ENCODE measurements around the gene LPP. TPM values are rescaled to one million over a fixed set of nuclear protein-coding genes. Genes with fewer than 3 reads are reported as not detected.

Gene LPP
- total RNA-seq, 4 donors from 2014 or later = 56.0 to 65.7 (median 58.1) TPM

DNA sequence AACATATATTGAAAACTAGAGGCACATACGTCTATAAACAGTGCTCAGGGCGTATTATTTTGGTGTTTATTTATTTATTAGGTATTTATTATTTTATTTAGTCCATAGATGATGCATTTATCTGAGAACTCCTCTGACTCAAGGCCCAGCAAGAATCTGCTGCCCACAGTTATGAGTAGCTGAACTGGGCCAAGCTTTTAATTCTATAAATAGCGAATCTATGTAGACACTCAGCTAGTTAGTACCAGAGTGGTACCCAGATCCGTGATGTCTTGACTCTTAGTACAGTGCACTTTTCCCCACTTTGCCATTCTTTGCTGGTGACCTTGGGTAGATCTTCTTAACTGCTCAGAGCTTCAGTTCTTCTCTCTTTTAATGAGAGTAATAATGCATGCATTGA lies 647.4 kb downstream of the LPP start:
- Histone ChIP-seq H3K27me3 (no peaks in the 10 kb centered on the region), H3K27ac (no peak overlapping the region), H3K4me3 (no peak overlapping the region), H3K4me1 (peaks cover 0 to 26% of the 10 kb centered on the region in 2 donors), H3K9me3 (no peaks in the 10 kb centered on the region), H3K36me3 (no peaks in the 10 kb centered on the region)
- DNase-seq = no peak
- ATAC-seq = no peak
- in situ Hi-C loops (cut with MboI; ENCODE audit: low sequenced_read_pairs in 4 of 4) (no loop called here), intact Hi-C loops (cut with DNase I; ENCODE audit: low total_unique reads) (no loop called here)
- TF ChIP-seq, protein P1, sequence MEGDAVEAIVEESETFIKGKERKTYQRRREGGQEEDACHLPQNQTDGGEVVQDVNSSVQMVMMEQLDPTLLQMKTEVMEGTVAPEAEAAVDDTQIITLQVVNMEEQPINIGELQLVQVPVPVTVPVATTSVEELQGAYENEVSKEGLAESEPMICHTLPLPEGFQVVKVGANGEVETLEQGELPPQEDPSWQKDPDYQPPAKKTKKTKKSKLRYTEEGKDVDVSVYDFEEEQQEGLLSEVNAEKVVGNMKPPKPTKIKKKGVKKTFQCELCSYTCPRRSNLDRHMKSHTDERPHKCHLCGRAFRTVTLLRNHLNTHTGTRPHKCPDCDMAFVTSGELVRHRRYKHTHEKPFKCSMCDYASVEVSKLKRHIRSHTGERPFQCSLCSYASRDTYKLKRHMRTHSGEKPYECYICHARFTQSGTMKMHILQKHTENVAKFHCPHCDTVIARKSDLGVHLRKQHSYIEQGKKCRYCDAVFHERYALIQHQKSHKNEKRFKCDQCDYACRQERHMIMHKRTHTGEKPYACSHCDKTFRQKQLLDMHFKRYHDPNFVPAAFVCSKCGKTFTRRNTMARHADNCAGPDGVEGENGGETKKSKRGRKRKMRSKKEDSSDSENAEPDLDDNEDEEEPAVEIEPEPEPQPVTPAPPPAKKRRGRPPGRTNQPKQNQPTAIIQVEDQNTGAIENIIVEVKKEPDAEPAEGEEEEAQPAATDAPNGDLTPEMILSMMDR (IDR thresholded peaks at IDR 0.05 in 4 of 5, conservative IDR thresholded peaks at IDR 0.05 in 1 of 5) = no peak

GRCh38 chr3:188802645-188803044 lies 648.7 kb downstream of the LPP start:
- in situ Hi-C loops (cut with MboI; ENCODE audit: low sequenced_read_pairs in 4 of 4) = no loop called here
- Histone ChIP-seq H3K4me1 (peaks cover 0 to 21% of the 10 kb centered on the region in 2 donors), H3K9me3 (peaks cover 0 to 10% (median 6%) of the 10 kb centered on the region in 3 donors), H3K4me3 (no peak overlapping the region), H3K36me3 (no peaks in the 10 kb centered on the region), H3K27ac (no peak overlapping the region), H3K27me3 (no peaks in the 10 kb centered on the region)
- no peak for TF ChIP-seq POLR2A (IDR thresholded peaks at IDR 0.05)
- TF ChIP-seq, protein P1 (IDR thresholded peaks at IDR 0.05 in 4 of 5, conservative IDR thresholded peaks at IDR 0.05 in 1 of 5) = no peak
- intact Hi-C loops (cut with DNase I; ENCODE audit: low total_unique reads) = no loop called here
- ATAC-seq (no peak), DNase-seq (no peak)

GRCh38 chr3:188807006-188807405 lies 653.0 kb downstream of the LPP start:
- Histone ChIP-seq H3K9me3 (peaks cover 0 to 10% (median 6%) of the 10 kb centered on the region in 3 donors), H3K27me3 (no peaks in the 10 kb centered on the region), H3K27ac (no peak overlapping the region), H3K4me1 (no peaks in the 10 kb centered on the region), H3K36me3 (no peaks in the 10 kb centered on the region), H3K4me3 (no peak overlapping the region)
- ATAC-seq (no peak), DNase-seq (no peak)
- TF ChIP-seq, protein P1 (IDR thresholded peaks at IDR 0.05 in 4 of 5, conservative IDR thresholded peaks at IDR 0.05 in 1 of 5) = no peak
- no peak for TF ChIP-seq POLR2A (IDR thresholded peaks at IDR 0.05)
- intact Hi-C loops (cut with DNase I; ENCODE audit: low total_unique reads) (no loop called here), in situ Hi-C loops (cut with MboI; ENCODE audit: low sequenced_read_pairs in 4 of 4) (no loop called here)

- Histone ChIP-seq H3K36me3 (no peaks in the 10 kb centered on the region), H3K27me3 (no peaks in the 10 kb centered on the region), H3K9me3 (peaks cover 0 to 3% (median 2%) of the 10 kb centered on the region in 3 donors), H3K4me3 (no peak overlapping the region), H3K4me1 (no peaks in the 10 kb centered on the region), H3K27ac (no peak overlapping the region)
- intact Hi-C loops (cut with DNase I; ENCODE audit: low total_unique reads) (no loop called here), in situ Hi-C loops (cut with MboI; ENCODE audit: low sequenced_read_pairs in 4 of 4) (no loop called here)
- no peak for TF ChIP-seq POLR2A (IDR thresholded peaks at IDR 0.05)
- DNase-seq = no peak
- no peak for ATAC-seq
These were observed 658.2 kb downstream of the LPP start for GRCh38 chr3:188812198-188812597.

DNA sequence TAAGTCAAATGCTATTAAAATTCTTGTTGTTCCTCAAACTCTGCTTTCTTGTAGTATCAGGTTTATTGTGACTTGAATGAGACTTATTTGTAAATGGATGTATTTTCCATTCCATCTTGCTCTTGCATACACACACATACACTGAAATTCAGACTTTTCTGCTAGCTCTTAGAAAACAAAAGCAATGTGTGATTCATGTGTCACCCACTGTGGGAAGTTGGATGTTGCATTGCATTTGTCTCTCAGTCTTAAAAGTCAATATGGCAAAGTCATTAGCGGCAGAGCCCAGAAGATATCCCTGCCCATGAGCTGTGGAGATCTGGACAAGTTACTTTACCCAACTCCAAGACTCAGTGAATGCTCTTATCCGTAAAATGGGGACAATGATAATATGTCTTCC lies 660.6 kb downstream of the LPP start:
- no peaks in the 10 kb centered on the region for H3K36me3 ChIP-seq
- no peaks in the 10 kb centered on the region for H3K27me3 ChIP-seq
- no peaks in the 10 kb centered on the region for H3K9me3 ChIP-seq
- in situ Hi-C loops (cut with MboI; ENCODE audit: low sequenced_read_pairs in 4 of 4) (no loop called here), intact Hi-C loops (cut with DNase I; ENCODE audit: low total_unique reads) (no loop called here)
- no peak overlapping the region for H3K4me3 ChIP-seq
- no peak overlapping the region for H3K27ac ChIP-seq
- ATAC-seq = no peak
- DNase-seq = no peak
- H3K4me1 ChIP-seq = peaks cover under 1 to 5% of the 10 kb centered on the region in 2 donors
- no peak for TF ChIP-seq POLR2A (IDR thresholded peaks at IDR 0.05)
- TF ChIP-seq, protein P1 (IDR thresholded peaks at IDR 0.05 in 4 of 5, conservative IDR thresholded peaks at IDR 0.05 in 1 of 5) = no peak

Data from gastrocnemius medialis (tissue), 4 donors.